ENCODE data around the gene DCUN1D4.
"Not testable (repeated sequence)": the region's sequence is repeated elsewhere in the genome, so short reads cannot be mapped to it uniquely, and the experiment has no call there.

Gene DCUN1D4

GRCh38 chr4:51895816-51896408, 53.0 kb downstream of the DCUN1D4 start:
- DNase-seq, result peak; percentile 31 to 34

GRCh38 chr4:51901363-51901762, 58.4 kb downstream of the DCUN1D4 start:
- no peak for DNase-seq

- no peak for DNase-seq
Measured at GRCh38 chr4:51906167-51906958, 63.4 kb downstream of the DCUN1D4 start.

GRCh38 chr4:51907006-51907669, 64.2 kb downstream of the DCUN1D4 start:
- no peak for DNase-seq

- no peak for DNase-seq
Measured at GRCh38 chr4:51909236-51909703, 66.3 kb downstream of the DCUN1D4 start.

- DNase-seq, result no peak
Measured at GRCh38 chr4:51918251-51918650, 75.3 kb downstream of the DCUN1D4 start.

GRCh38 chr4:51923343-51923742, 80.4 kb downstream of the DCUN1D4 start:
- no peak for DNase-seq

- no peak for DNase-seq
Measured at GRCh38 chr4:51925307-51925706, 82.4 kb downstream of the DCUN1D4 start.

- no peak for DNase-seq
Measured at GRCh38 chr4:51930557-51930956, 87.6 kb downstream of the DCUN1D4 start.

GRCh38 chr4:51931461-51931860, 88.5 kb downstream of the DCUN1D4 start:
- no peak for DNase-seq

- no peak for DNase-seq
Measured at GRCh38 chr4:51932261-51932660, 89.3 kb downstream of the DCUN1D4 start.

GRCh38 chr4:51932684-51933083, 89.7 kb downstream of the DCUN1D4 start:
- no peak for DNase-seq

- not testable (repeated sequence) for DNase-seq
Measured at GRCh38 chr4:51940460-51940859, 97.5 kb downstream of the DCUN1D4 start.

GRCh38 chr4:51942108-51942832, 99.3 kb downstream of the DCUN1D4 start:
- no peak for DNase-seq

- no peak for DNase-seq
Measured at GRCh38 chr4:51942833-51943215, 99.9 kb downstream of the DCUN1D4 start.

- DNase-seq, result no peak
Measured at GRCh38 chr4:51943221-51943620, 100.3 kb downstream of the DCUN1D4 start.

- no peak for DNase-seq
Measured at GRCh38 chr4:51958199-51958968, 115.4 kb downstream of the DCUN1D4 start.

- DNase-seq, result no peak
Measured at GRCh38 chr4:51960486-51960885, 117.5 kb downstream of the DCUN1D4 start.

GRCh38 chr4:51963841-51964517, 121.0 kb downstream of the DCUN1D4 start:
- DNase-seq, result no peak

GRCh38 chr4:51965862-51966261, 122.9 kb downstream of the DCUN1D4 start:
- no peak for DNase-seq
